ENCODE measurements around the gene MFGE8. TPM values are rescaled to one million over a fixed set of nuclear protein-coding genes. Genes with fewer than 3 reads are reported as not detected.

Gene MFGE8
- total and polyA plus RNA-seq, 4 donors, result 78.6 to 135 (median 96.1) TPM

DNA sequence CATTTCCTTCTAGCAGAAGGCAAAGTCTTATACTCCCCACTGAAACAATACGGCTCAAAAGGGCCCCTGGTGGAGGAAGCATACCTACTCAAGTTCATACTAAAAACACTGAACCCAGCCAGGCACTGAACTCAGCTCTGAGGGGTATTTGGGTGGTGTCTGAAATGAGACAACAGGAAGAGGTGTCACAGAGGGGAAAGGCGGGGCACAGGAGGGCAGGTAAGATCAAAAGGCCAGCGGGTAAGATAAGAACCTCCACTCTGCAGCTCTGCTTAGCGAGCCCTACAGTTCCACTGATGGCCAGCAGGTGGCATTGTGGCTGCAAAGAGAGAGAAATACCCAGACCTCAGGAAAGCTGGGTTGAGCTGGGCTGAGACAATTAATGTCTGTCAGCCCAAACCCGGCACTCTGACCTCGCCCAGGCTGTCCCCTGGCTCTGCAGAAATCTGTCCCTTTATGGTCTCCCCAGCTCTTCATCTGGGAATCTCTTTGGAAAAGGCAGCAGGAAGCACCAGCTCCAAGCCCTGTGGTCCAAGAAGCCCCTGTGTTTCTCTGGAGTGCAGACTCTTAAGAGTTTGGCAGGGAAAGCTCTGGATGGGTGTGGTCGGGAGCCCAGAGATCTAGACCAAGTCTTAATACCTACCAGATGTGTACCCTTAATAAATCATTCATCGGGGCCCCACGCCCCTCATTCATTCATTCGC is 8.4 kb downstream of the MFGE8 start:
- Histone ChIP-seq H3K9ac (ENCODE audit: insufficient read depth in 1 of 2, low read length in 2 of 2) (no peak overlapping the region), H3K4me3 (no peak overlapping the region), H3K36me3 (ENCODE audit: control insufficient read depth in 4 of 4, insufficient read depth in 4 of 4, low read length in 4 of 4) (peaks cover 0 to 39% (median 24%) of the 10 kb centered on the region in 4 donors), H3K27ac (ENCODE audit: low read depth in 1 of 2, low read length in 1 of 2) (no peak overlapping the region), H3K27me3 (ENCODE audit: control insufficient read depth in 3 of 3, insufficient read depth in 3 of 3, low read length in 2 of 3) (no peaks in the 10 kb centered on the region), H3K9me3 (ENCODE audit: control insufficient read depth in 4 of 4, insufficient read depth in 3 of 4, low read length in 3 of 4) (peaks cover 0 to 2% (median 0%) of the 10 kb centered on the region in 4 donors), H3K4me1 (ENCODE audit: control insufficient read depth in 5 of 5, insufficient read depth in 5 of 5, low read length in 5 of 5) (peaks cover 0 to 4% (median 0%) of the 10 kb centered on the region in 5 donors)
- TF ChIP-seq, protein P1, sequence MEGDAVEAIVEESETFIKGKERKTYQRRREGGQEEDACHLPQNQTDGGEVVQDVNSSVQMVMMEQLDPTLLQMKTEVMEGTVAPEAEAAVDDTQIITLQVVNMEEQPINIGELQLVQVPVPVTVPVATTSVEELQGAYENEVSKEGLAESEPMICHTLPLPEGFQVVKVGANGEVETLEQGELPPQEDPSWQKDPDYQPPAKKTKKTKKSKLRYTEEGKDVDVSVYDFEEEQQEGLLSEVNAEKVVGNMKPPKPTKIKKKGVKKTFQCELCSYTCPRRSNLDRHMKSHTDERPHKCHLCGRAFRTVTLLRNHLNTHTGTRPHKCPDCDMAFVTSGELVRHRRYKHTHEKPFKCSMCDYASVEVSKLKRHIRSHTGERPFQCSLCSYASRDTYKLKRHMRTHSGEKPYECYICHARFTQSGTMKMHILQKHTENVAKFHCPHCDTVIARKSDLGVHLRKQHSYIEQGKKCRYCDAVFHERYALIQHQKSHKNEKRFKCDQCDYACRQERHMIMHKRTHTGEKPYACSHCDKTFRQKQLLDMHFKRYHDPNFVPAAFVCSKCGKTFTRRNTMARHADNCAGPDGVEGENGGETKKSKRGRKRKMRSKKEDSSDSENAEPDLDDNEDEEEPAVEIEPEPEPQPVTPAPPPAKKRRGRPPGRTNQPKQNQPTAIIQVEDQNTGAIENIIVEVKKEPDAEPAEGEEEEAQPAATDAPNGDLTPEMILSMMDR (IDR thresholded peaks at IDR 0.05; ENCODE audit: control extremely low read depth, extremely low read depth), result peak; percentile 80
- WGBS, 2 donors, result 32 to 42% methylated on average over 10 of the region's 10 CpGs
- ATAC-seq (ENCODE audit: insufficient read depth, low FRiP score) (peak; percentile 80), DNase-seq (peak; percentile 77 to 78 (median 77))

DNA sequence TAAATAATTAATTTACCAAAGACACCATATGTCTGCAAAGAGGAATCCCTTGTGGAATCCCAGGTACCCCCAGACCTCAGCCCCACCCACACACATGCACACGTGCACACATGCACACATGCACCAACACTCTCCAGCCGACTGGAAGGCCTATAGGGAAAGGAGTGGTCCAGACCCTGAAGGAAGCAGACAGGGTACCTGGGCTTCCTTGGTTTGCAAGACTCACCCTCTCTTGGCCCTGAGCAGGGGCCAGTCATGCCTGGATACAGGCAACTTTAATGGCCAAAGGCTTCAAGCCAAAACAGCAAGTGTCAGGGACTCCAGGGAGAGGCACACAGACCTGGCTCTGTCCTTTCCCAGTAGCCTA is 8.9 kb downstream of the MFGE8 start:
- no peak overlapping the region for H3K27ac ChIP-seq (ENCODE audit: low read depth in 1 of 2, low read length in 1 of 2)
- H3K27me3 ChIP-seq (ENCODE audit: control insufficient read depth in 3 of 3, insufficient read depth in 3 of 3, low read length in 2 of 3), result no peaks in the 10 kb centered on the region
- H3K4me1 ChIP-seq (ENCODE audit: control insufficient read depth in 5 of 5, insufficient read depth in 5 of 5, low read length in 5 of 5), result no peaks in the 10 kb centered on the region
- no peak for DNase-seq
- no peak overlapping the region for H3K4me3 ChIP-seq
- 87 to 89% methylated on average over 2 of the region's 2 CpGs for WGBS, 2 donors
- no peak for ATAC-seq (ENCODE audit: insufficient read depth, low FRiP score)
- H3K9me3 ChIP-seq (ENCODE audit: control insufficient read depth in 4 of 4, insufficient read depth in 3 of 4, low read length in 3 of 4), result peaks cover 0 to 2% (median 0%) of the 10 kb centered on the region in 4 donors
- peaks cover 0 to 34% (median 24%) of the 10 kb centered on the region in 4 donors for H3K36me3 ChIP-seq (ENCODE audit: control insufficient read depth in 4 of 4, insufficient read depth in 4 of 4, low read length in 4 of 4)
- TF ChIP-seq, protein P1 (IDR thresholded peaks at IDR 0.05; ENCODE audit: control extremely low read depth, extremely low read depth), result no peak
- no peak overlapping the region for H3K9ac ChIP-seq (ENCODE audit: insufficient read depth in 1 of 2, low read length in 2 of 2)

DNA sequence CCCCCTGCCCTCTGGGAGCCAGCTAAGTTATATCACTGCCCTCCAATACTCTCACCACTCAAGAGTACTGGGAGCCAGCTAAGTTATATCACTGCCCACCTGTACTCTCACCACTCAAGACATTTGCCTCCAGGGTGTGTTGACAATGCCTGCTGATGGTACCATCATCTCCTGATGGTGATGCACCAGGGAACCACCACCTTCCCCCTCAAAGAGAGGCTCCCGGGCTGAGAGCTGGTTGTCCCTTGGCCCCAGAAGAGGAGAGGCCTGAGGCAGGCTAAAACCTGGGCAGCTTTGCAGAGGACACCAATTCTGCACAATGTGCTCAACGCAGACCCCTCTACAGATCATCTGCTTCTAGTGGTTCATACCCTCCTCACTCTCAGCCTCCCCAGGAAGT is 10.3 kb downstream of the MFGE8 start:
- Histone ChIP-seq H3K4me1 (ENCODE audit: control insufficient read depth in 5 of 5, insufficient read depth in 5 of 5, low read length in 5 of 5) (peaks cover 0 to 2% (median 1%) of the 10 kb centered on the region in 5 donors), H3K9me3 (ENCODE audit: control insufficient read depth in 4 of 4, insufficient read depth in 3 of 4, low read length in 3 of 4) (peaks cover 0 to 2% (median 0%) of the 10 kb centered on the region in 4 donors), H3K36me3 (ENCODE audit: control insufficient read depth in 4 of 4, insufficient read depth in 4 of 4, low read length in 4 of 4) (peaks cover 0 to 26% (median 20%) of the 10 kb centered on the region in 4 donors), H3K4me3 (no peak overlapping the region), H3K27ac (ENCODE audit: low read depth in 1 of 2, low read length in 1 of 2) (no peak overlapping the region), H3K9ac (ENCODE audit: insufficient read depth in 1 of 2, low read length in 2 of 2) (no peak overlapping the region), H3K27me3 (ENCODE audit: control insufficient read depth in 3 of 3, insufficient read depth in 3 of 3, low read length in 2 of 3) (no peaks in the 10 kb centered on the region)
- WGBS, 2 donors, result 70 to 97% methylated on average over 2 of the region's 2 CpGs
- ATAC-seq (ENCODE audit: insufficient read depth, low FRiP score) (no peak), DNase-seq (no peak)
- TF ChIP-seq, protein P1 (IDR thresholded peaks at IDR 0.05; ENCODE audit: control extremely low read depth, extremely low read depth), result no peak
